ENCODE results near the gene SPEF2.
"Not testable (repeated sequence)": the region's sequence is repeated elsewhere in the genome, so short reads cannot be mapped to it uniquely, and the experiment has no call there.

The SPEF2 gene

DNA sequence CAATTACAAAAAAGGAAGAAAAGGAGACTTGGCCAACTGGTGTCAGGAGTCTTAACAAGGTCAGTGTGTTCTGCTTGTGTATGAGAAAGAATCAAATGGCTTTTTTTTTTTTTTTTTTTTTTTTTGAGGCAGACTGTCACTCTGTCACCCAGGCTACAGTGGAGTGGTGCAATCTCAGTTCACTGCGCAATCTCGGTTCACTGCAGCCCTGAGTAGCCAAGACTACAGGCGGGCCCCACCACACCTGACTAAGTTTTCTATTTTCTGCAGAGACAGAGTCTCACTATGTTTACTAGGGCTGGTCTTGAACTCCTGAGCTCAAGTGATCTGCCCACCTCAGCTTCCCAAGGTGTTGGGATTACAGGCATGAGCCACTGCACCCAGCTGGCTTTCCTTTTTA is 236.0 kb downstream of the SPEF2 start:
- DNase-seq (ENCODE audit: low spot score), result no peak

DNA sequence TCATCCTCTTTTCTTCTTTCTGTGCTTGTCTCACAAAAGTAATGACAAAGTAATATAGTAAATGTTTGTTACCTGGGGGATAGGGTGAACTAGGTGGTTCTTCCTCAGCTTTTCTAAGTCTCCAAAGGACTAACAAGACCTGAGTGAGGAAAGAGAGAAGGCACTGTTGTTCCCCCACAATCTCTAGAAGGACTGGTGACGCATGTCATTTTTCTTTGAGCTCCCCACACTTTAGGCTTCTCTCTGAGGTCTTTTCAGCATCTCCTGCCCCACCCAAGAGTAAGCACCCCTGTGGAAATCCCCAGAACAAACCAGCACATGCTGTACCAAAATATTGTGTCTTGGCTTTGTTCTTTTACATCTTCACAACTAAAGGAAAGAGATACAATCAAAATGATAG is 236.6 kb downstream of the SPEF2 start:
- no peak for DNase-seq (ENCODE audit: low spot score)

DNA sequence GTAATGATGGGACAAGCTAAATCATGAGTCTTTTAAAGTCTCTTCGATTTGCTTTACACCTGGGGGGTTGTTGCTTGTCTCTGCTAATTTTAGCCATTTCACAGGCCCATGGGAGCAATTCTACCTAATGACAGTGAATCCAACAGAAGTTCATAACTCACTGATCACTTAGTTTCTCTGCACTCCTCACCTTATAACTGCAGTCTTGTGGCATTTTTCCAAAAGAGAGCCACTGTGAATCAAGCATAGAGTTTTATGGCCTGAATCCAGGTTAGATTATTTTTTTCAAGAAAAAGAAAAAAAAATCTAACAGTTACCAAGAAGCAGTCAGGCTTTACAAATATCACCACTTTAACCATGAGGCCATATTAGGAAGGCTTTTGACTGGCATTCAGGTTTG is 237.5 kb downstream of the SPEF2 start:
- no peak for DNase-seq (ENCODE audit: low spot score)

DNA sequence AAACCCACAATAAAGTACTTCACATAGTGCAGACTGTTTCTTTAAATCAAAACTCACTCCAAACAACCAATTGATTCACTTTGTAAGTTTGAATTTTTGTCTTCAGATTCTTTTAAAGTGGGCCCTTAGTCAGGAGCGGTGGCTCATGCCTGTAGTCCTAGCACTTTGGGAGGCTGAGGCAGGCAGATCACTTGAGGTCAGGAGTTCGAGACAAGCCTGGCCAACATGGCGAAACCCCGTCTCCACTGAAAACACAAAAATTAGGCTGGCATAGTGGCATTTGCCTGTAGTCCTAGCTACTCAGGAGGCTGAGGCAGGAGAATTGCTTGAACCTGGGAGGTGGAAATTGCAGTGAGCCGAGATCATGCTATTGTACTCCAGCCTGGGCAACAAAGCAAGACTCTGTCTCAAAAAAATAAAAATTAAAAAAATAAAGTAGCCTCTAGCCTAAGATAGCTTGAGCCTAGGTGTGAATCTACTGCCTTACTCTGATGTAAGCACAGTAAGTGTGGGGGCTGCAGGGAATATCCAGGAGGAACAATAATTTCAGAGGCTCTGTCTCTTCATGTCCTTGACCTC is 238.6 kb downstream of the SPEF2 start:
- DNase-seq (ENCODE audit: low spot score), result not testable (repeated sequence)

DNA sequence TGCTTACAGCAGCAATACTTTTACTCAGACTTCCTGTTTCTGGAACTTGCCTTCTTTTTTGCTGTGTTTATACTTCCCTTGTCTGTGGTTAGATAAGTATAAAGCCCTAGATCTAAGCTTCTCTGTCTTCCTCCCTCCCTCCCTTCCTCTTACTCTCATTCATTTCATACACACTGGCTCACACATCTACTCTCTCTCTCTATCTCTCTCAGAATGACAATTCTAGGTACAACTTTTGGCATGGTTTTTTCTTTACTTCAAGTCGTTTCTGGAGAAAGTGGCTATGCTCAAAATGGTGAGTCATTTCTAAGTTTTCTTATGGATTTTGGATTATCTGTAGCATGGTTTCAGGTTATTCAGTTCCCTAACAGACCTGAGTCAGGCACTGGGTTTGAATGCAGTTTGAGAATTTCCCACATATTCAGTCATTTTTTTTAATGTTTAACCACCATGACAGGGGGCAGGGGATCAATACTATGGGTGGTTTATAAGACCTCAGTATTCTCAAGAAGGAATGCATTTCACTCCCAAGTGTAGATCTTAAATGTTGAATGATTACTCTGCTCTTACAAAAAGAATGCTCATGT is 239.2 kb downstream of the SPEF2 start, which contains the start of gene IL7R:
IL7R (plus strand) TSS at position 127 of the 587 bp plus-strand sequence; CDS start at position 214, 87 bp downstream.
- DNase-seq (ENCODE audit: low spot score), result no peak

DNA sequence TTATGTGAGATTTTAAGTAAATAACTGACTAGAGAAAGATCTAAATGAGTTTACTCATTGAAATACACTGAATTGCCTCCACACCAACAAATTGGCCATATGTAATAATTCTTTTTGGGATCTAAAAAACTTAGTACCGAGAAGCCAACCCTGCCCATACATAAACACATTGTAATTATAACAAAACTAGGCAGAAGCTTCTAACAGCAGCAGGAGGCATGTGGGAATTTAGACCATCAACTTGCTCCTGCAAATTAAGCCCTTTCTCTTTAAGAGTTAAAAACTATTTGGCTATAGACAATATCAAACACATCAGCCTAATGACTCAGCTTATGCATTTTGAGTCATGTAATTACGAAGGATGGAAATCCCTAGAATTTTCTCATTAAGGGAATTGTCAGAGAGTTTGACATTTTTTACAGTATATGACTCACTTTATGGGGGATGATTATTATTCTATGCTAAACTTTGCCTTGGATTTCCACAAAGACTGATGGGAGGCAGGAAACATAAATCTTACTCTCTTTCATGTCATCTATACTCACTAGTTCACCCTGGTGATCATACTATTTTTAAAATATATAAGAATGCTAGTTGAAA is 240.0 kb downstream of the SPEF2 start:
- no peak for DNase-seq (ENCODE audit: low spot score)

DNA sequence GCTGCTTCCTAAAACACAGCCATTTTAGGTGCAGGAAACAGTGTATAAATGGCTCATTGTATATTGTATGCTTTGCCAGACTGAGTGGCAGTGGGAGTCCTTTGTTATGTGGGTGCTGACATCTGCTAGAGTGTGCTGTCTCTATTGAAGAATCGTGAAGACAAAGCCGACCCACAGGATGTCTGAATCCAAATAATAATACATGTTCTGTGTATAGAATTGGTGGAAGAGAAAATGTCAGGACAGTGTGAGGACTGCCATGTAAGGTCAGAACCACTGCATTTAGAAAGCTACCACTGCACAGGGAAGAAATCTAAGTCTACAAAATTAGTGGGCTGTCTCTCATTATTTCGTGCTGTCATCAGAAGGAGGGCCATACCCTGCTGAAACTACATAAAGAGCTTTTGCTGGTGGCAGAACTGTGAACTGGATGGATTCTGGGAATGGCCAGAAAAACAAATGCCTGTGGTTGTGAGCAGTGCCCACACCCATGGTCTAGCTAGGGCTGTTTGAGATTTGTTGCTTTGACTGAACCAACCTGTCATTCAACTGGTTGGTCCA is 241.5 kb downstream of the SPEF2 start:
- no peak for DNase-seq (ENCODE audit: low spot score)

DNA sequence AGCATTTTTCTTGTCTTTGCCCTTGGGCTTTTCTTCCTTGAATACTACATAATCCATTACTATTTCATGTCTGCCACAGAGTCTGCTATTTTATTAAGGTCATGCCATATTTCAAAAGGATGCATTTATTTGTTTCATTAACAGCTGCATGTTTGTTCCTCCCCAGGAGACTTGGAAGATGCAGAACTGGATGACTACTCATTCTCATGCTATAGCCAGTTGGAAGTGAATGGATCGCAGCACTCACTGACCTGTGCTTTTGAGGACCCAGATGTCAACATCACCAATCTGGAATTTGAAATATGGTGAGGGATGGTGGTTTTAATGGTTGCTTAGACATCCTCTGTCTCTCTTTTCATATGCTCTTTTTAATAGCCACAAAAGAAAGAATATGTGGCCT is 243.0 kb downstream of the SPEF2 start:
- DNase-seq (ENCODE audit: low spot score), result no peak

DNA sequence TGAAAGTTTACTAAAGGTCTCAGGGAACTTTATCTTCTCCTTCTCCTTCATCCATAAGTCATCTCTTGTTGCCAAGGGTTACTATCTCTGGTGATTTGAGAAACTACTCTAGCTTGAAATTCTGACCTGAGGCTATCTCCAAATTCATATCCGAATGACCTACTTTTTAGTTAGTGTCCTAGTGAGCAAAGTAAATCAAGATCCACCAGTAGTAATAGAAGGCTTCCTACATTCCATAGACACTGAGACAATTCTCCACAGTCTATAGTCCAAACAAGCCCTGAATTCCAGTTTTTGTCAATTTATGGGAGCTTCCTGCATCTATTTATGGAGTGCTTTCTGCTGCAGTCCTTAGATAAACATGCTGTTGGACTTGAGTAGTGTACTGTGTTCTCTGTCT is 244.1 kb downstream of the SPEF2 start:
- no peak for DNase-seq (ENCODE audit: low spot score)

DNA sequence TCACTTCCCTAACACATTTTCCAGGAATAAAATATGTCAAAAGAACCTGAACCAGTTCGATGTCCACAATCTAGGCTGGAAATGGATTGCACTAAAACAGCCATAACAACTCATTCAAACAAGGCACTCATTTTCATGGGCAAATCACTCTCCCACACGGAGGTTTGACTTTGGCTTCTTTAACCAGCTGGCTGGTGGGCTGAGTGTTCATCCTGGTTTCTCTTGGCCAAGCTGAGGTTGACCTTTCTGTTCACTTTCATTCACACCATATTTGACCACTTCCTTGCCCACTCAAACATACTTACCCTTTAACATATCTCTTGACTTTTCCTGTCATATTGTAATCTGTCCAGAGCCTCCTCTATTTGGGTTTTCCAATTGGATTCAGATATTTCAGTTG is 244.5 kb downstream of the SPEF2 start:
- DNase-seq (ENCODE audit: low spot score), result no peak

DNA sequence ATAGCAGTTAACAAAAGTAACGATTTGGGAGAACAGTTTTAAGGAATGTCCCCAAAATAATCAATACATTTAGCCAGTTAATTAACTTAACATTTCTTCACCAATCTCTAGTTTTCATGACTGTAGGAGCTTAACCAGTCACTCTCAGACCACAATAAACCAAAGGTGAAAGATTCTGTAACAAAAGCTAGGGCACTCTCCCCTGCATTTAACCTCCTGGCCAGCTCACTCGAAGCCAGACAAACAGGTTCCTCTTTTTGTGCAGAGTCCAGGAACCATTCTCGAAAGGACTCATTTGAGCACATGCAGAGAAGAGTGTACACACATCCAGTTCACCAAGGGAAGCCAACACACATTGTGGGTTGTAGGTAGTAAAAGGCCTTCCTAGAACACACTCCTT is 245.5 kb downstream of the SPEF2 start:
- DNase-seq (ENCODE audit: low spot score), result no peak

Small RNA genes within 50 kb of the gene (small RNA-seq; reads per million reads assigned to genes)
- gene RNU7-130P, result 0 to 0.09 reads per million in 2 experiments
